Fibroblast of skin of left biceps (primary cell): ENCODE data around the gene MPP3.
A peak's percentile ranks its signal among the peaks of the same experiment; 100 is the strongest.
"Not testable (repeated sequence)": the region's sequence is repeated elsewhere in the genome, so short reads cannot be mapped to it uniquely, and the experiment has no call there.

Experiments used
- DNase-seq, 2 experiments: peaks; one replicate each; pipeline ENCODE4 v3.0.0-alpha.2; 2013; ENCODE audit warnings: low read depth in 2 of 2

Gene MPP3

GRCh38 chr17:43860927-43861622, 28.1 kb upstream of the MPP3 start:
- DNase-seq = no peak

- DNase-seq = no peak
These were observed 27.3 kb upstream of the MPP3 start for GRCh38 chr17:43860077-43860725.

- DNase-seq = no peak
These were observed 25.1 kb upstream of the MPP3 start for GRCh38 chr17:43857957-43858600.

GRCh38 chr17:43857141-43857540, 24.2 kb upstream of the MPP3 start:
- no peak for DNase-seq

- no peak for DNase-seq
These were observed 23.2 kb upstream of the MPP3 start for GRCh38 chr17:43856141-43856540.

GRCh38 chr17:43855061-43855460, 22.1 kb upstream of the MPP3 start:
- no peak for DNase-seq

- no peak for DNase-seq
These were observed 21.6 kb upstream of the MPP3 start for GRCh38 chr17:43854498-43854897.

GRCh38 chr17:43853546-43853945, 20.6 kb upstream of the MPP3 start:
- no peak for DNase-seq

GRCh38 chr17:43852571-43852970, 19.6 kb upstream of the MPP3 start:
- DNase-seq = no peak

GRCh38 chr17:43849116-43849515, 16.2 kb upstream of the MPP3 start:
- no peak for DNase-seq

GRCh38 chr17:43848601-43849000, 15.7 kb upstream of the MPP3 start:
- DNase-seq = no peak

GRCh38 chr17:43846963-43847371, 14.0 kb upstream of the MPP3 start, which contains the start of gene CD300LG:
Gene CD300LG (plus strand): TSS chr17:43847176. CDS start chr17:43847217, 41 bp downstream.
- DNase-seq = no peak

- DNase-seq = peak; percentile 16 to 19
These were observed 13.3 kb upstream of the MPP3 start for GRCh38 chr17:43846221-43846712.

GRCh38 chr17:43845766-43846165, 12.8 kb upstream of the MPP3 start:
- DNase-seq = no peak

GRCh38 chr17:43844241-43844640, 11.3 kb upstream of the MPP3 start:
- DNase-seq = no peak

- DNase-seq = no peak
These were observed 10.0 kb upstream of the MPP3 start for GRCh38 chr17:43842975-43843325.

- not testable (repeated sequence) for DNase-seq
These were observed 9.4 kb upstream of the MPP3 start for GRCh38 chr17:43842091-43842974.

- no peak for DNase-seq
These were observed 8.3 kb upstream of the MPP3 start for GRCh38 chr17:43841282-43841681.

- DNase-seq = no peak
These were observed 7.9 kb upstream of the MPP3 start for GRCh38 chr17:43840814-43841213.

- no peak for DNase-seq
These were observed 6.7 kb upstream of the MPP3 start for GRCh38 chr17:43839670-43840108.

GRCh38 chr17:43834106-43834505, 1.2 kb upstream of the MPP3 start:
- peak; percentile 63 to 64 for DNase-seq
